Measurements from ENCODE around the gene CHRDL2.

- TF ChIP-seq CTCF (conservative IDR thresholded peaks at IDR 0.05 in 1 of 2, IDR thresholded peaks at IDR 0.05 in 1 of 2; ENCODE audit: low read depth in 1 of 2, low read length in 2 of 2), result no peak
- TF ChIP-seq EZH2 (IDR thresholded peaks at IDR 0.05; ENCODE audit: low read length, missing control alignments), result no peak
These were observed 61.1 kb downstream of the CHRDL2 start for GRCh38 chr11:74670171-74670570.
